GM03348 (cell line): ENCODE results near the gene RPLP1.

Experiments
- DNase-seq: peaks from one replicate; pipeline ENCODE4 v3.0.0; 2012; ENCODE audit warnings: low spot score

RPLP1 gene

GRCh38 chr15:69498282-69498681 lies 45.7 kb downstream of the RPLP1 start:
- DNase-seq, result no peak

DNA sequence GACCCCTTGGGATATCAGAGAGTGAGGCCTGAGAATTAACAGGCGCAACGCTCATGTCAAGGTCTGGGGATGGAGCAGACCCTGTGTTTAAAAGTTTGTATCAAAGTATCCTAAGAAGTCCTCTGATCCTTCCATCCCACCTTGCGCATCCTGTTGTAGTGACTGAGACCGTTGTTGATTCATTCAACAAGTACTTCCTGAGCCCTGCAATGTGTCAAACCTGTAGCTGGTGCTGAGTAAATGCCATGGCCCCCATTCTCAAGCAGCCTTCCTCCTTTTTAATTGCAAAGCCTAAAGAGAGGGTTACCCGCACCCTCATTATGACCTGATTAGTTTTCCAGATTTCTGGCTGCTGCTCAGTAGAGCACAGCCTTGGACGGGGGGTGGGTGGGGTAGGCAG lies 46.4 kb downstream of the RPLP1 start:
- DNase-seq, result no peak

DNA sequence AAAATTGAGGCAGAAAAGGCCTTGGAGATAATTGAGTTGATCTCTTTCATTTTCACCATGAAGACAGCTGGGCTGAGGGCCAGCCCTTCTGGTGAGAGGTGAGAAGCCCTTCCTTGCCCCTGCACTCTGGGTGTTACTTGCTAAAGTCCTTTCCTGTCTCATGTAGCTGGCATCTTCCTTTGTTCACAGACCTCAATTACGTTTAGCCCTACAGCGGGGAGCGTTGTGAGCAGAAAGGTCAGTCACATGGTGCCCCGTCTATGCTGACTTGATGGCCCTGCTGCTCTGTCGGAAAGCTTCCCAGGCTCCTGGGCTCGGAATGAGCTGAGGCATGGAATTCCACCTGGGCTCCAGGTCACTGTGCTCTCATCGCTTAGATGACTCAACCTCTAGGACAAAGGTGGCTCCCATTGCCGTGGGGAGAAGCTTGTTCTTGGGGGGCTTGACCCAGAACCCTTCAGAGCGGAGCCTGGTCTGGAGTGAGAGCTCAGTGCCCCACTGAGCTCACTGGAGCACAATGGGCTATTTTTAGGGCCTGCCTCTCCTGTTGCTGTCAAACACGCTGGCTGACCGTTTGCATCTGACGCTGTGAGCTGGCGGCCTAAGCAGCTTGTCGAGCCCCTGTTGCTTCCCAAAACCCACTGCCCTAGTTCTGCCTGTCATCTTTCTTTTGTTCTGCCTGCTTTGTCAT lies 47.0 kb downstream of the RPLP1 start:
- DNase-seq, result no peak

DNA sequence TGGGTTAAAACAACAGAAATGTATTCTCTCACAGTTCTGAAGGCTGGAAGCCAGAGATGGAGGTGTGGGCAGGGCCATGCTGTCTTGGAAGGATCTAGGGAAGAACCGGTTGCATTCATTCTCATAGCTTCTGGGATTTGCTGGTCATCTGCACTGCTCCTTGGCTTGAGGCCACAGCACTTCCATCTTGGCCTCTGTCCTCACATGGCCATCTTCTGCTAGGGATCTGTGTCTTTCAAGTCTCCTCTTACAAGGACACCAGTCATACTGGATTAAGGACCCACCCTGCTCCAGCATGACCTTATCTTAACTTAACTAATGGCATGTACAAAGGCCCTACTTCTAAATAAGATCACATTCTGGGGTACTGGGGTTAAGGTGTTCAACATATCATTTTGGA lies 47.7 kb downstream of the RPLP1 start:
- no peak for DNase-seq

DNA sequence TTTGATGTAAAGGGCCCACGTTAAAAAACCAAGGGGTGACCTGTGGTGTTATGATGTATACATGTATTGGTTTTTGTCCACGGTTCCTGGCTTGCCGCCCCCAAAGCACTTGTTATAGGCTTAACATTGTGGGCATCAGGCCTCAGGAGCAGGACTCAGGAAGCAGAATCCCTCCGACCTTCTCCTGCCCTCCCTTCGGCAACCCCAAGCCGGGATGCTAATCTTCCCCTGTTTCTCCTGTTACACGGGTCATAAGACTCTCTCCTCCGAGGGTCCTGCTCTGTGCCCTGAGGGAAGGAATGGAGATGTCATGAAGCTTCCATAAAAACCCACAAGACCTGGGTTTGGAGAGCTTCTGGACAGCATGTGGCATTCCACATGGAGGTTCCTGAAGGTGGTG lies 48.8 kb downstream of the RPLP1 start:
- DNase-seq, result no peak

- DNase-seq, result no peak
Measured at GRCh38 chr15:69502470-69503045, 49.9 kb downstream of the RPLP1 start.

GRCh38 chr15:69504352-69505040 lies 51.9 kb downstream of the RPLP1 start:
- no peak for DNase-seq
